Mesendoderm (in vitro differentiated cells): ENCODE results near the gene BICD1.
"Not testable (repeated sequence)": the region's sequence is repeated elsewhere in the genome, so short reads cannot be mapped to it uniquely, and the experiment has no call there.

Source experiments
- DNase-seq: peaks from one replicate; pipeline ENCODE4 v3.0.0; 2013
- H2AK5ac ChIP-seq: 2 replicates; pipeline ENCODE4 v1.6.1; 2013; ENCODE audit warnings: low read length, inconsistent platforms
- H2BK120ac ChIP-seq: 2 replicates; pipeline ENCODE4 v1.6.1; 2013; ENCODE audit warnings: low read depth, mild to moderate bottlenecking, low read length, moderate library complexity, mixed read lengths
- H2BK15ac ChIP-seq: replicated peaks from 2 replicates; pipeline ENCODE4 v1.6.1; 2013; ENCODE audit warnings: low read depth, mild to moderate bottlenecking, moderate library complexity
- H2BK5ac ChIP-seq: 2 replicates; pipeline ENCODE4 v1.6.1; 2013; ENCODE audit warnings: low read length, inconsistent platforms
- H3K18ac ChIP-seq: 2 replicates; pipeline ENCODE4 v1.6.1; 2013; ENCODE audit warnings: mild to moderate bottlenecking, low read length, mixed read lengths
- H3K23ac ChIP-seq: one replicate; pipeline ENCODE4 v1.6.1; 2013; ENCODE audit warnings: low read length
- H3K27ac ChIP-seq: 2 replicates; pipeline ENCODE4 v1.5.1; 2013; ENCODE audit warnings: low read depth, mild to moderate bottlenecking, inconsistent platforms, low read length, moderate library complexity
- H3K27me3 ChIP-seq: 2 replicates; pipeline ENCODE4 v1.6.1; 2013; ENCODE audit warnings: low read length, control low read depth, mild to moderate bottlenecking, inconsistent platforms; ENCODE audit not compliant: insufficient read depth, poor library complexity
- H3K36me3 ChIP-seq: 2 replicates; pipeline ENCODE4 v1.6.1; 2013; ENCODE audit warnings: low read length, inconsistent platforms; ENCODE audit not compliant: control insufficient read depth, insufficient read depth
- H3K4ac ChIP-seq: one replicate; pipeline ENCODE4 v1.6.1; 2013; ENCODE audit warnings: low read depth, mild to moderate bottlenecking, low read length, moderate library complexity
- H3K4me1 ChIP-seq: 2 replicates; pipeline ENCODE4 v1.6.1; 2013; ENCODE audit warnings: low read depth, low read length, inconsistent platforms; ENCODE audit not compliant: control insufficient read depth
- H3K4me2 ChIP-seq: 2 replicates; pipeline ENCODE4 v1.6.1; 2013; ENCODE audit warnings: low read length
- H3K4me3 ChIP-seq: 2 replicates; pipeline ENCODE4 v1.5.1; 2013; ENCODE audit warnings: mild to moderate bottlenecking, low read length
- H3K56ac ChIP-seq: one replicate; pipeline ENCODE4 v1.6.1; 2013; ENCODE audit warnings: low read length
- H3K79me1 ChIP-seq: 2 replicates; pipeline ENCODE4 v1.6.1; 2013; ENCODE audit warnings: low read length, inconsistent platforms
- H3K79me2 ChIP-seq: 2 replicates; pipeline ENCODE4 v1.6.1; 2013; ENCODE audit warnings: mild to moderate bottlenecking, low read length; ENCODE audit not compliant: control insufficient read depth, insufficient read depth
- H3K9ac ChIP-seq: 2 replicates; pipeline ENCODE4 v1.6.1; 2013; ENCODE audit warnings: low read length, inconsistent platforms
- H4K5ac ChIP-seq: one replicate; pipeline ENCODE4 v1.6.1; 2013; ENCODE audit warnings: low read length
- H4K8ac ChIP-seq: one replicate; pipeline ENCODE4 v1.6.1; 2013; ENCODE audit warnings: low read depth, mild to moderate bottlenecking, control low read depth, low read length, moderate library complexity
- WGBS: extraction: QIAGEN DNeasy Blood & Tissue Kit; methylation state at CpG from one replicate; pipeline ENCODE4 v1.1.7; 2013; ENCODE audit warnings: low lambda C conversion rate, missing lambda C conversion rate; ENCODE audit not compliant: insufficient coverage; ENCODE audit errors: extremely low coverage; 5-methylcytosine and 5-hydroxymethylcytosine counted together

Gene BICD1

DNA sequence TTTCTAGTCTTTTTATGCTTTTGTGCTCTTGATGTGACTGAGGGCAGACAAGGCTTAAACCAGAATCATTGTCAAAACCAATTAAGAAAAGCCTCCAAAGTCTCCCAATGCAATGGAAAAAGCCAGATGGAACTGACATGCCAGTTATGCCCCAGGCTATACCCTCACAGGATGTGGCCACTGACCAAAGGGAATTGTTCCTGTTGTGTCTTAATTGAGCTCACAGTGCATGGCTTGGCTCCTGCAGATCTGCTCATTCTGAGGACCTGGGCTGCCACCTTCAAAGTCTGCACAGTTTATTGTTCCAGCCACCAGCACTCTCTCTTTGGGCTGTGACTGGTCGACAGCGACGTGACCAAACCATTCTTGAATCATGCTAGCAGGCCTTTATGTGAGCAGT, 17.1 kb upstream of the BICD1 start:
- DNase-seq, result peak; percentile 77
- Histone ChIP-seq H3K4me2 (no peak overlapping the region), H3K56ac (no peak overlapping the region), H2AK5ac (no peak overlapping the region), H4K8ac (no peak overlapping the region), H2BK5ac (peak overlapping the region; percentile 7), H3K4me1 (peaks cover 2% of the 10 kb centered on the region), H3K9ac (no peak overlapping the region), H2BK120ac (no peak overlapping the region), H3K4me3 (no peak overlapping the region), H3K79me2 (no peaks in the 10 kb centered on the region), H3K27me3 (no peaks in the 10 kb centered on the region), H3K79me1 (no peaks in the 10 kb centered on the region), H3K27ac (no peak overlapping the region), H3K36me3 (no peaks in the 10 kb centered on the region), H3K18ac (no peak overlapping the region), H3K23ac (no peak overlapping the region), H2BK15ac (no peak overlapping the region), H3K4ac (no peak overlapping the region), H4K5ac (no peak overlapping the region)
- WGBS, result no CpG with 5 or more reads among the region's 3 CpGs

DNA sequence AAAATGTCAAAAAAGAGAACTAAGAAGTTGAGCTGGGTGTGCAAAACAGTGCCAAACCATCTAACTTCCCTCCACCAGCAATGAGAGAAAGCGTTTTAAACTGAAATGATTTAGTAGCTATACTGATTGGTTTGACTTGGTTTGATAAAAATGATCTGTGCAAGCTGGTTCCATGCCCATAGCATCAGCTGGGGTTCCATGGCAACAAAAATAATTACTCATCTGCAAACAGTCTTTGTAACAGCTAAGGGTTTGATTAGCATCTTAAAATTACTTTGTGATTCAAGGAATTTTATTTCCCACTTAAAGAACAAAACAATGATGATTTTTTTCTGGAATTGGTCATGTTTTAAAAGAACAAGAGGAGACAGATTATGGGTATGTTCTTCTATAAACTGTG, 15.0 kb upstream of the BICD1 start:
- H2BK5ac ChIP-seq, result no peak overlapping the region
- no peak overlapping the region for H3K18ac ChIP-seq
- H3K79me2 ChIP-seq, result no peaks in the 10 kb centered on the region
- H3K23ac ChIP-seq, result no peak overlapping the region
- no peaks in the 10 kb centered on the region for H3K36me3 ChIP-seq
- no peak overlapping the region for H2BK15ac ChIP-seq
- H2BK120ac ChIP-seq, result no peak overlapping the region
- no peaks in the 10 kb centered on the region for H3K79me1 ChIP-seq
- peaks cover 2% of the 10 kb centered on the region for H3K4me1 ChIP-seq
- no peak overlapping the region for H3K56ac ChIP-seq
- no peak overlapping the region for H4K8ac ChIP-seq
- WGBS, result no CpG with 5 or more reads among the region's 1 CpG
- no peaks in the 10 kb centered on the region for H3K27me3 ChIP-seq
- H4K5ac ChIP-seq, result no peak overlapping the region
- no peak overlapping the region for H3K4me3 ChIP-seq
- no peak overlapping the region for H3K27ac ChIP-seq
- DNase-seq, result no peak
- H3K4ac ChIP-seq, result no peak overlapping the region
- H3K4me2 ChIP-seq, result no peak overlapping the region
- H3K9ac ChIP-seq, result no peak overlapping the region
- H2AK5ac ChIP-seq, result no peak overlapping the region

DNA sequence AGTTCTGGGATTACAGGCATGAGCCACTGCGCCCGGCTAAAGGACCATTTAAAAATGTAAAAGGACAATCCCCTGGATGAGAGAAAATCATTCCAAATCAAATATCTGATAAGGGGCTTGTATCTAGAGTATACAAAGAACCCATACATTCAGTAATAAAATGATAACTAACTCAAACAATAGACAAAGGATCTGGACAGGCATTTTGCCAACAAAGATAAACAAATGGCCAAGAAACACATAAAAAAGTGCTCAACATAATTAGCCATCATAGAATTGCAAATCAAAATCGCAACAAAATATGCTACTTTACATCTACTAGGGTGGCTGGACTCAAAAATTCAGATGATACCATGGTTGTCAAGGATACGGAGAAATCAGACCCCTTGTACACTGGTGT, 8.5 kb upstream of the BICD1 start:
- Histone ChIP-seq H3K4ac (no peak overlapping the region), H3K4me2 (no peak overlapping the region), H4K5ac (no peak overlapping the region)

DNA sequence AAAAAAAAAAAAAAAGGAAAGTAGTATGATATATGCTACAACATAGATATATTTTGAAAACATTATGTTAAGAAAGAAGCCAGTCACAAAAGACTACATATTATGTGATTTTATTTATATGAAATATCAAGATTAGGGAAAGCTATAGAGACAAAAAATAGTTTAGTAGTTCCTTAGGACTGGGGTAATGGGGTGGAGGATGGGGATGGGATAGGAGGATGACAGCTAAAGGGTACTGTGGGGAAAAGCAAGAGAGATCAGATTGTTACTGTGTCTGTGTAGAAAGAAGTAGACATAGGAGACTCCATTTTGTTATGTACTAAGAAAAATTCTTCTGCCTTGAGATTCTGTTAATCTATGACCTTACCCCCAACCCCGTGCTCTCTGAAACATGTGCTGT, 7.4 kb upstream of the BICD1 start:
- not testable (repeated sequence) for H3K4me1 ChIP-seq, H2BK120ac ChIP-seq
- WGBS, result no CpG with 5 or more reads among the region's 1 CpG

More for the DNA sequence above, 8.5 kb upstream of the BICD1 start:
- no peak overlapping the region for H4K8ac ChIP-seq
- H3K79me2 ChIP-seq, result no peaks in the 10 kb centered on the region
- no peak overlapping the region for H3K18ac ChIP-seq
- no peak overlapping the region for H2BK15ac ChIP-seq
- H2BK5ac ChIP-seq, result no peak overlapping the region
- H3K4me3 ChIP-seq, result no peak overlapping the region
- H3K56ac ChIP-seq, result no peak overlapping the region
- no peaks in the 10 kb centered on the region for H3K36me3 ChIP-seq
- H3K27ac ChIP-seq, result no peak overlapping the region
- no CpG with 5 or more reads among the region's 4 CpGs for WGBS
- H3K23ac ChIP-seq, result no peak overlapping the region
- H3K79me1 ChIP-seq, result no peaks in the 10 kb centered on the region
- H3K4me1 ChIP-seq, result no peaks in the 10 kb centered on the region
- H2BK120ac ChIP-seq, result no peak overlapping the region
- no peak overlapping the region for H2AK5ac ChIP-seq
- H3K27me3 ChIP-seq, result no peaks in the 10 kb centered on the region
- no peak overlapping the region for H3K9ac ChIP-seq
- no peak for DNase-seq

DNA sequence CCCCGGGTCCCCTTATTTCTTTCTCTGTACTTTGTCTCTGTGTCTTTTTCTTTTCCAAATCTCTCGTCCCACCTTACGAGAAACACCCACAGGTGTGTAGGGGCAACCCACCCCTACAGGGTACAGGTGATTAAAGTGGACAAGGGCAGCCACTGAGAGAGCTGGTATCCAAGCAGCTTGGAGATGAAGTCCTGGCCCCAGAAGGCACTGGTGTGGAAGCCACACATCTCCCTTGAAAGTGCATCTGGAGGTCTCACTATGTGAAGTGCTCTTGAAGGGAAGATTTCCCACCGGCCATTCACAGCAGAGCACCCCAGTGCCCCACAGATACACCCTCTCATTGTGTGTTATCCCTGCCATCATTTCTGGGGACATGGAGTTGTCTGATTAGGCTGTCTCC, 6.3 kb upstream of the BICD1 start:
- Histone ChIP-seq H3K4ac (peak overlapping the region; percentile 2), H3K4me1 (peaks cover 4% of the 10 kb centered on the region), H2BK15ac (no peak overlapping the region), H3K23ac (no peak overlapping the region), H3K4me3 (no peak overlapping the region), H4K8ac (no peak overlapping the region), H3K9ac (peak overlapping the region; percentile 29), H2AK5ac (peak overlapping the region; percentile 78), H3K27me3 (no peaks in the 10 kb centered on the region), H3K56ac (peak overlapping the region; percentile 67), H3K79me1 (no peaks in the 10 kb centered on the region), H3K18ac (peak overlapping the region; percentile 35), H3K4me2 (no peak overlapping the region), H3K36me3 (no peaks in the 10 kb centered on the region), H3K79me2 (no peaks in the 10 kb centered on the region), H4K5ac (no peak overlapping the region), H2BK5ac (peak overlapping the region; percentile 98), H2BK120ac (peak overlapping the region; percentile 10), H3K27ac (peak overlapping the region; percentile 60)
- no CpG with 5 or more reads among the region's 4 CpGs for WGBS
- DNase-seq, result no peak

More for the DNA sequence above, 7.4 kb upstream of the BICD1 start:
- not testable (repeated sequence) for H3K23ac ChIP-seq, H3K27ac ChIP-seq, H3K4ac ChIP-seq, H3K4me3 ChIP-seq, H3K36me3 ChIP-seq, H3K56ac ChIP-seq, H3K18ac ChIP-seq, DNase-seq, H3K79me2 ChIP-seq, H4K8ac ChIP-seq, H2BK15ac ChIP-seq, H3K9ac ChIP-seq, H2BK5ac ChIP-seq, H3K79me1 ChIP-seq, H4K5ac ChIP-seq, H3K4me2 ChIP-seq, H2AK5ac ChIP-seq, H3K27me3 ChIP-seq

GRCh38 chr12:32100888-32101287, 5.8 kb upstream of the BICD1 start:
- no peak for DNase-seq
- Histone ChIP-seq H3K79me1 (no peaks in the 10 kb centered on the region), H3K4me3 (no peak overlapping the region), H2BK5ac (peak overlapping the region; percentile 57), H3K18ac (peak overlapping the region; percentile 35), H2AK5ac (peak overlapping the region; percentile 18), H3K23ac (no peak overlapping the region), H4K5ac (no peak overlapping the region), H3K9ac (no peak overlapping the region), H3K79me2 (no peaks in the 10 kb centered on the region), H3K27ac (no peak overlapping the region), H3K27me3 (no peaks in the 10 kb centered on the region), H3K36me3 (no peaks in the 10 kb centered on the region), H3K4me1 (peaks cover 4% of the 10 kb centered on the region), H3K4me2 (no peak overlapping the region), H2BK15ac (no peak overlapping the region), H2BK120ac (no peak overlapping the region), H3K56ac (peak overlapping the region; percentile 50), H3K4ac (no peak overlapping the region), H4K8ac (no peak overlapping the region)
- no CpG with 5 or more reads among the region's 5 CpGs for WGBS
